Thoracic aorta (tissue), 2 donors: ENCODE results near the gene ZC3H7A. TPM values are rescaled to one million over a fixed set of nuclear protein-coding genes. Genes with fewer than 3 reads are reported as not detected.

Experiments
- ATAC-seq: fragments of 150-250 bp; one replicate; pipeline ENCODE4 v1.8.0; 2017; ENCODE audit warnings: low read depth; ENCODE audit not compliant: insufficient number of reproducible peaks, low FRiP score
- DNase-seq: peaks from one replicate; pipeline ENCODE4 v3.0.0-alpha.2; 2020; ENCODE audit warnings: low spot score
- H3K27ac ChIP-seq, 2 donors: fragments of 200-600 bp; sonication (generic); 1 replicate in 1 of 2; 2 replicates in 1 of 2; pipeline ENCODE4 v1.5.1; 2016; ENCODE audit warnings: mild to moderate bottlenecking in 2 of 2, moderate library complexity in 2 of 2
- H3K27me3 ChIP-seq: fragments of 200-600 bp; sonication (generic); replicated peaks from 2 replicates; pipeline ENCODE4 v1.6.0; 2016; ENCODE audit warnings: mild to moderate bottlenecking; ENCODE audit not compliant: insufficient read depth
- H3K36me3 ChIP-seq: fragments of 200-600 bp; sonication (generic); one replicate; pipeline ENCODE4 v1.5.1; 2016
- H3K4me1 ChIP-seq, 2 donors: fragments of 200-600 bp; sonication (generic); 1 replicate in 1 of 2; 2 replicates in 1 of 2; pipeline versions ENCODE4 v1.5.1 to v1.6.0; 2016; ENCODE audit warnings: low read depth in 2 of 2, mild to moderate bottlenecking in 1 of 2; ENCODE audit not compliant: control insufficient read depth in 1 of 2
- H3K4me3 ChIP-seq: fragments of 200-600 bp; sonication (generic); 2 replicates; pipeline ENCODE4 v1.5.1; 2016; ENCODE audit warnings: mild to moderate bottlenecking
- H3K9me3 ChIP-seq: fragments of 200-600 bp; sonication (generic); 2 replicates; pipeline ENCODE4 v1.5.1; 2016
- total RNA-seq, 2 donors: library from RNA; depleted of rRNA; stranded (reverse); fragments of >200 nt; gene quantifications; one replicate each; pipeline versions ENCODE4 v1.1.0 to v1.2.3, GENCODE V29; 2016
- TF ChIP-seq, protein P1 (sequence below): fragments of 200-600 bp; sonication (generic); IDR thresholded peaks from one replicate; pipeline ENCODE4 v1.5.1; 2019; ENCODE audit warnings: antibody characterized with exemption

ZC3H7A gene, protein sequence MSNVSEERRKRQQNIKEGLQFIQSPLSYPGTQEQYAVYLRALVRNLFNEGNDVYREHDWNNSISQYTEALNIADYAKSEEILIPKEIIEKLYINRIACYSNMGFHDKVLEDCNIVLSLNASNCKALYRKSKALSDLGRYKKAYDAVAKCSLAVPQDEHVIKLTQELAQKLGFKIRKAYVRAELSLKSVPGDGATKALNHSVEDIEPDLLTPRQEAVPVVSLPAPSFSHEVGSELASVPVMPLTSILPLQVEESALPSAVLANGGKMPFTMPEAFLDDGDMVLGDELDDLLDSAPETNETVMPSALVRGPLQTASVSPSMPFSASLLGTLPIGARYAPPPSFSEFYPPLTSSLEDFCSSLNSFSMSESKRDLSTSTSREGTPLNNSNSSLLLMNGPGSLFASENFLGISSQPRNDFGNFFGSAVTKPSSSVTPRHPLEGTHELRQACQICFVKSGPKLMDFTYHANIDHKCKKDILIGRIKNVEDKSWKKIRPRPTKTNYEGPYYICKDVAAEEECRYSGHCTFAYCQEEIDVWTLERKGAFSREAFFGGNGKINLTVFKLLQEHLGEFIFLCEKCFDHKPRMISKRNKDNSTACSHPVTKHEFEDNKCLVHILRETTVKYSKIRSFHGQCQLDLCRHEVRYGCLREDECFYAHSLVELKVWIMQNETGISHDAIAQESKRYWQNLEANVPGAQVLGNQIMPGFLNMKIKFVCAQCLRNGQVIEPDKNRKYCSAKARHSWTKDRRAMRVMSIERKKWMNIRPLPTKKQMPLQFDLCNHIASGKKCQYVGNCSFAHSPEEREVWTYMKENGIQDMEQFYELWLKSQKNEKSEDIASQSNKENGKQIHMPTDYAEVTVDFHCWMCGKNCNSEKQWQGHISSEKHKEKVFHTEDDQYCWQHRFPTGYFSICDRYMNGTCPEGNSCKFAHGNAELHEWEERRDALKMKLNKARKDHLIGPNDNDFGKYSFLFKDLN
- total RNA-seq, result 10 to 100 TPM; 47.8 to 86.1 TPM

DNA sequence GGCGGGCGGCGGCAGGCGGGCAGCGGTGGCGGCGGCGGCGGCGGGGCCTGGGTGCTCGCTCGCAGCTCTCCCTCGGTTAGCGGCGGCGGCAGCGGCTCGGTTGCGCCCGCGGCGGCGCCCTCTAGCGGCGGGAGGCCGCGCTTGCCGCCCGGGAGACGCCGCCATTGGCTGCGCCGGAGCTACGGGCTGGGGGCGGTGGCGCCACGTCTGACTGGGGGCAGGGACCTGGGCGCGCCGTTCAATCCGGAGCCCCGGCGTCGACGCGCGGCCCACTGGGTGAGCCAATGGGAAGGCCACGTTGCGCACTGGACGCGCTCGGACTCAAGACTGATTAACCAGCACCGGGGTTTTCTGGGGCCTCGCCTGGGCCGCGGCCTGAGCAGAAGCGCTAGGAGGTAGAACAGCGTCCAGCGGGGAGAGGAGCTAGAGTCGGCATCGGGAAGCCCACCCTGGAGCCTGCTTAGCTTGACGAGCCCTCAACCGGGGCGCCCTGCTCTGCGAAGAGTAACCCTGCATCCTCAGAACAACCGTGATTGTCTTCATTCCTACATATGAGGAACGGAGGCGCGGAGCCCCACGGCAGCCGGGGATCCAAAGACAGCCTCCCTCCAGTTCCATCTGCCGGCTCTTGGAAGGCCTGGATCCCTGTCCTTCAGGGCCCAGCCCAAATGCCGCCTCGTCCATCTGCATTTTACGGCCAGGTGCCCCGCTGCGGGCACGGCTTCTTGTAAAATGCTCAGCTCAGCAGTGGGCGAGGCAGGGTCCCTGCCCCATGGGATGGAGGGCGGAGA is at the start of gene ZC3H7A:
TSS of gene ZC3H7A (minus strand) at position 93 of the 791 bp plus-strand sequence. CDS start 14,904 bp downstream, outside the sequence.
- H3K27ac ChIP-seq, result peak within 1 kb of the TSS; percentile 99 to 100
- no peaks in the 10 kb centered on the region for H3K36me3 ChIP-seq
- DNase-seq, result peak; percentile 90
- H3K4me1 ChIP-seq, result peaks cover 50 to 64% of the 10 kb centered on the region in 2 donors
- peak within 1 kb of the TSS; percentile 90 for H3K4me3 ChIP-seq
- TF ChIP-seq, protein P1, sequence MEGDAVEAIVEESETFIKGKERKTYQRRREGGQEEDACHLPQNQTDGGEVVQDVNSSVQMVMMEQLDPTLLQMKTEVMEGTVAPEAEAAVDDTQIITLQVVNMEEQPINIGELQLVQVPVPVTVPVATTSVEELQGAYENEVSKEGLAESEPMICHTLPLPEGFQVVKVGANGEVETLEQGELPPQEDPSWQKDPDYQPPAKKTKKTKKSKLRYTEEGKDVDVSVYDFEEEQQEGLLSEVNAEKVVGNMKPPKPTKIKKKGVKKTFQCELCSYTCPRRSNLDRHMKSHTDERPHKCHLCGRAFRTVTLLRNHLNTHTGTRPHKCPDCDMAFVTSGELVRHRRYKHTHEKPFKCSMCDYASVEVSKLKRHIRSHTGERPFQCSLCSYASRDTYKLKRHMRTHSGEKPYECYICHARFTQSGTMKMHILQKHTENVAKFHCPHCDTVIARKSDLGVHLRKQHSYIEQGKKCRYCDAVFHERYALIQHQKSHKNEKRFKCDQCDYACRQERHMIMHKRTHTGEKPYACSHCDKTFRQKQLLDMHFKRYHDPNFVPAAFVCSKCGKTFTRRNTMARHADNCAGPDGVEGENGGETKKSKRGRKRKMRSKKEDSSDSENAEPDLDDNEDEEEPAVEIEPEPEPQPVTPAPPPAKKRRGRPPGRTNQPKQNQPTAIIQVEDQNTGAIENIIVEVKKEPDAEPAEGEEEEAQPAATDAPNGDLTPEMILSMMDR, result peak; percentile 73
- no peaks in the 10 kb centered on the region for H3K27me3 ChIP-seq
- ATAC-seq, result peak; percentile 83
- H3K9me3 ChIP-seq, result no peaks in the 10 kb centered on the region

DNA sequence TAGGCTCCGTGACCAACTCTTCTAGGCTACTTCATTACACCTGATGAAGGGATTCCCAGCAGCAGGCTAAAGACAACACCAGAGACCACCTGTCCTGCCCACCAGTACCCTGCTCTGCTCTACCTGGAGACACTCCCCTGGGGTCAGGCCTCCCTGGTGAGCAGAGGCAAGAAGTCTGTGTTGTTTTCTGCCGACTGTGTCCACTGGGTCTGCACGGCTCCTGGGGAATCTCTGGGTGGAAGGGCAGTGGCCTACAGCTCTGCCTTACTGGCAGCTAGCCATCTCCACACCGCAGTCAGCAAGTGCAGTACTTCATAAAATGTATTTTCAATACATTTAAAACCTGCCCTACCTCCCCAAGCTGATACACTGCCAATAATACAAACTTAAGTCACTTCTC is 47.4 kb upstream of the ZC3H7A start:
- Histone ChIP-seq H3K27me3 (no peaks in the 10 kb centered on the region), H3K4me1 (no peaks in the 10 kb centered on the region), H3K9me3 (no peaks in the 10 kb centered on the region), H3K36me3 (peaks cover 62% of the 10 kb centered on the region), H3K4me3 (no peak overlapping the region), H3K27ac (no peak overlapping the region)
- TF ChIP-seq, protein P1, result no peak
- DNase-seq (no peak), ATAC-seq (no peak)

DNA sequence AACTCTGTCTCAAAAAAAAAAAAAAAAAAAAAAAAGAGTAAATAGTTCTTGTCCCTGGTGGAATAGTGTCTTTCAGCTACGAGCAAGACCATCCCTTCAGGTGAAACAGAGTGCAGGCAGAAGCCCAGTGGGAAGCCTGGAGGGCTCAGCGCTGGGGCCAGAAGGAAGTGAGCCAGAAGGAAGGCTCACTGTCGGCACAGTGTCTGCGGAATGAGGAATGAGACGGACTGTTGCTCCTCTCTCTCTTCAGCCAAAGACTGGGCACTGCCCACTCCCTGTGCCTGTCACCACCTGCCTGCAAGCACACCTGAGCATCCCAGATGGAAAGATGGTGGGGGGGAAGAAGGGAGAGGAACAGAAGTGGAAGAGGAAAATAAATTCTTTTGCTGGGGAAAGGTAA is 46.8 kb upstream of the ZC3H7A start:
- DNase-seq, result no peak
- ATAC-seq, result no peak
- Histone ChIP-seq H3K9me3 (no peaks in the 10 kb centered on the region), H3K4me3 (no peak overlapping the region), H3K27ac (no peak overlapping the region), H3K27me3 (no peaks in the 10 kb centered on the region), H3K4me1 (no peaks in the 10 kb centered on the region), H3K36me3 (peaks cover 66% of the 10 kb centered on the region)
- TF ChIP-seq, protein P1, result no peak

DNA sequence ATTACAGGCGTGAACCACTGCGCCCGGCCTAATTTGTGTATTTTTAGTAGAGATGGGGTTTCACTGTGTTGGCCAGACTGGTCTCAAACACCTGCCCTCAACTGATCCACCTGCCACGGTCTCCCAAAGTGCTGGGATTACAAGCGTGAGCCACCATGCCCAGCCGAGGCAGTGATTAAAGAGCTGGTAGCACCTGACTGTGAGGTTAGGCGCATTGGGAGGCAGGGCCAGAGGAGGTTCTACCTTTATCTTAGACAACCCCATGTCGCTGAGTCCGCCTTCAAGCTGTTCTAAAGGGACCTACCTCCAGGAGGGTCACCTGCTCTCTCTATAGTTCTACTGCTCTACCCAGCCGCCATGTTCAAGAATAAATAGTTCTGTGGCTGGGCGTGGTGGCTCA is 46.1 kb upstream of the ZC3H7A start:
- no peak overlapping the region for H3K27ac ChIP-seq
- no peaks in the 10 kb centered on the region for H3K27me3 ChIP-seq
- H3K36me3 ChIP-seq, result peaks cover 73% of the 10 kb centered on the region
- TF ChIP-seq, protein P1, result no peak
- no peaks in the 10 kb centered on the region for H3K4me1 ChIP-seq
- no peak for ATAC-seq
- H3K4me3 ChIP-seq, result no peak overlapping the region
- no peaks in the 10 kb centered on the region for H3K9me3 ChIP-seq
- DNase-seq, result no peak
